ENCODE results near the gene PGAM5. TPM values are rescaled to one million over a fixed set of nuclear protein-coding genes. Genes with fewer than 3 reads are reported as not detected.

Gene PGAM5
- total RNA-seq, 3 donors from 2014 or later (not counting 1 experiment from before 2014, with no cell fraction given) = 19.7 to 30.2 (median 21.9) TPM

GRCh38 chr12:132713123-132713522 is 2.5 kb downstream of the PGAM5 start:
- Histone ChIP-seq H3K27me3 (ENCODE audit: control insufficient read depth, insufficient read depth, low read length) (no peaks in the 10 kb centered on the region), H3K4me1 (ENCODE audit: control insufficient read depth, insufficient read depth, low read length) (peaks cover 17% of the 10 kb centered on the region), H3K27ac (ENCODE audit: low read length) (no peak overlapping the region), H3K4me3 (ENCODE audit: low read length) (no peak overlapping the region), H3K9me3 (ENCODE audit: control insufficient read depth, insufficient read depth, low read length) (peaks cover 2% of the 10 kb centered on the region), H3K36me3 (ENCODE audit: control insufficient read depth, insufficient read depth, low read length) (peaks cover 20% of the 10 kb centered on the region)
- TF ChIP-seq CTCF (IDR thresholded peaks at IDR 0.05) = no peak
- H3K36me3 Mint-ChIP-seq = no peaks in the 10 kb centered on the region
- H3K4me1 Mint-ChIP-seq = peaks cover 0 to 6% of the 10 kb centered on the region in 2 donors
- no peak overlapping the region for H3K4me3 Mint-ChIP-seq
- WGBS (ENCODE audit: insufficient coverage) = 68% methylated on average over 2 of the region's 2 CpGs
- DNase-seq = no peak
- H3K9me3 Mint-ChIP-seq = no peaks in the 10 kb centered on the region
- H3K27ac Mint-ChIP-seq = no peak overlapping the region
- intact Hi-C loops (cut with micrococcal nuclease) = no loop called here
- no peak for ATAC-seq
- H3K27me3 Mint-ChIP-seq (ENCODE audit: low read depth in 2 of 2) = no peaks in the 10 kb centered on the region

- H3K27me3 Mint-ChIP-seq (ENCODE audit: low read depth in 2 of 2) = no peaks in the 10 kb centered on the region
- Histone ChIP-seq H3K4me1 (ENCODE audit: control insufficient read depth, insufficient read depth, low read length) (peaks cover 8% of the 10 kb centered on the region), H3K27ac (ENCODE audit: low read length) (no peak overlapping the region), H3K9me3 (ENCODE audit: control insufficient read depth, insufficient read depth, low read length) (no peaks in the 10 kb centered on the region), H3K4me3 (ENCODE audit: low read length) (no peak overlapping the region), H3K27me3 (ENCODE audit: control insufficient read depth, insufficient read depth, low read length) (no peaks in the 10 kb centered on the region), H3K36me3 (ENCODE audit: control insufficient read depth, insufficient read depth, low read length) (peaks cover 40% of the 10 kb centered on the region)
- H3K36me3 Mint-ChIP-seq = no peaks in the 10 kb centered on the region
- DNase-seq (no peak), ATAC-seq (no peak)
- intact Hi-C loops (cut with micrococcal nuclease) = no loop called here
- WGBS (ENCODE audit: insufficient coverage) = 95% methylated on average over 9 of the region's 9 CpGs
- H3K4me1 Mint-ChIP-seq = no peaks in the 10 kb centered on the region
- H3K4me3 Mint-ChIP-seq = no peak overlapping the region
- TF ChIP-seq CTCF (IDR thresholded peaks at IDR 0.05) = no peak
- no peaks in the 10 kb centered on the region for H3K9me3 Mint-ChIP-seq
- no peak overlapping the region for H3K27ac Mint-ChIP-seq
These were observed 5.2 kb downstream of the PGAM5 start for GRCh38 chr12:132715874-132716273.

- no peaks in the 10 kb centered on the region for H3K36me3 Mint-ChIP-seq
- peaks cover 45% of the 10 kb centered on the region for H3K36me3 ChIP-seq (ENCODE audit: control insufficient read depth, insufficient read depth, low read length)
These were observed 5.7 kb downstream of the PGAM5 start for GRCh38 chr12:132716356-132716755.

More at GRCh38 chr12:132716356-132716755, 5.7 kb downstream of the PGAM5 start:
- TF ChIP-seq CTCF (IDR thresholded peaks at IDR 0.05) = no peak
- Mint-ChIP-seq H3K4me1 (no peaks in the 10 kb centered on the region), H3K27me3 (ENCODE audit: low read depth in 2 of 2) (no peaks in the 10 kb centered on the region), H3K27ac (no peak overlapping the region), H3K9me3 (no peaks in the 10 kb centered on the region), H3K4me3 (no peak overlapping the region)
- no peak for ATAC-seq
- H3K27ac ChIP-seq (ENCODE audit: low read length) = no peak overlapping the region
- DNase-seq = no peak
- no peaks in the 10 kb centered on the region for H3K27me3 ChIP-seq (ENCODE audit: control insufficient read depth, insufficient read depth, low read length)
- no peak overlapping the region for H3K4me3 ChIP-seq (ENCODE audit: low read length)
- peaks cover 6% of the 10 kb centered on the region for H3K4me1 ChIP-seq (ENCODE audit: control insufficient read depth, insufficient read depth, low read length)
- 98% methylated on average over 10 of the region's 11 CpGs for whole genome bisulfite sequencing (ENCODE audit: insufficient coverage)
- H3K9me3 ChIP-seq (ENCODE audit: control insufficient read depth, insufficient read depth, low read length) = no peaks in the 10 kb centered on the region
- intact Hi-C loops (cut with micrococcal nuclease) = no loop called here
